ENCODE results near the gene TTC22.

TTC22 gene

GRCh38 chr1:54808443-54809207 is 7.5 kb upstream of the TTC22 start:
- DNase-seq (ENCODE audit: low read depth): no peak

- DNase-seq (ENCODE audit: low read depth): no peak
These were observed 6.6 kb upstream of the TTC22 start for GRCh38 chr1:54807756-54808155.

GRCh38 chr1:54806931-54807611 is 5.9 kb upstream of the TTC22 start:
- no peak for DNase-seq (ENCODE audit: low read depth)

GRCh38 chr1:54805981-54806381 is 4.9 kb upstream of the TTC22 start:
- DNase-seq (ENCODE audit: low read depth): no peak

- DNase-seq (ENCODE audit: low read depth): no peak
These were observed 4.3 kb upstream of the TTC22 start for GRCh38 chr1:54805466-54805865.

GRCh38 chr1:54804471-54805132 is 3.5 kb upstream of the TTC22 start:
- DNase-seq (ENCODE audit: low read depth): no peak

- no peak for DNase-seq (ENCODE audit: low read depth)
These were observed 2.8 kb upstream of the TTC22 start for GRCh38 chr1:54803761-54804470.

- DNase-seq (ENCODE audit: low read depth): no peak
These were observed 853 bp downstream of the TTC22 start for GRCh38 chr1:54800041-54800898.

GRCh38 chr1:54798769-54799641 is 2.1 kb downstream of the TTC22 start:
- DNase-seq (ENCODE audit: low read depth): no peak

GRCh38 chr1:54798206-54798605 is 2.9 kb downstream of the TTC22 start:
- no peak for DNase-seq (ENCODE audit: low read depth)

GRCh38 chr1:54796902-54797301 is 4.2 kb downstream of the TTC22 start:
- DNase-seq (ENCODE audit: low read depth): no peak

- DNase-seq (ENCODE audit: low read depth): no peak
These were observed 5.2 kb downstream of the TTC22 start for GRCh38 chr1:54795841-54796468.

- no peak for DNase-seq (ENCODE audit: low read depth)
These were observed 5.8 kb downstream of the TTC22 start for GRCh38 chr1:54795356-54795665.

GRCh38 chr1:54794451-54795355 is 6.4 kb downstream of the TTC22 start:
- DNase-seq (ENCODE audit: low read depth): no peak

GRCh38 chr1:54792686-54793282 is 8.3 kb downstream of the TTC22 start:
- DNase-seq (ENCODE audit: low read depth): no peak

- DNase-seq (ENCODE audit: low read depth): no peak
These were observed 9.1 kb downstream of the TTC22 start for GRCh38 chr1:54791880-54792522.

GRCh38 chr1:54788459-54788858 is 12.7 kb downstream of the TTC22 start:
- no peak for DNase-seq (ENCODE audit: low read depth)

- no peak for DNase-seq (ENCODE audit: low read depth)
These were observed 13.5 kb downstream of the TTC22 start for GRCh38 chr1:54787604-54788003.

Data from activated T-helper 1 cell treated with Interleukin-2 at 50 U/mL for 16 hours (primary cell).